Mucosa of stomach (tissue), 1 donor: ENCODE data around the gene GATA2.

ENCODE experiments used
- H3K27me3 ChIP-seq: one replicate; pipeline ENCODE4 v1.7.0; 2013; ENCODE audit warnings: mild to moderate bottlenecking, low read length; ENCODE audit not compliant: control insufficient read depth, insufficient read depth
- H3K36me3 ChIP-seq: one replicate; pipeline ENCODE4 v1.7.0; 2013; ENCODE audit warnings: low read length; ENCODE audit not compliant: control insufficient read depth, insufficient read depth
- H3K4me1 ChIP-seq: one replicate; pipeline ENCODE4 v1.7.0; 2013; ENCODE audit warnings: mild to moderate bottlenecking, low read length; ENCODE audit not compliant: control insufficient read depth, insufficient read depth
- H3K4me3 ChIP-seq: one replicate; pipeline ENCODE4 v1.7.0; 2013; ENCODE audit warnings: low read length
- H3K9ac ChIP-seq: one replicate; pipeline ENCODE4 v1.7.0; 2013; ENCODE audit warnings: mild to moderate bottlenecking, low read length, moderate library complexity
- H3K9me3 ChIP-seq: one replicate; pipeline ENCODE4 v1.7.0; 2013; ENCODE audit warnings: mild to moderate bottlenecking, low read length, moderate library complexity; ENCODE audit not compliant: control insufficient read depth
- donor health status: Pancreatic carcinoma.

Gene GATA2

DNA sequence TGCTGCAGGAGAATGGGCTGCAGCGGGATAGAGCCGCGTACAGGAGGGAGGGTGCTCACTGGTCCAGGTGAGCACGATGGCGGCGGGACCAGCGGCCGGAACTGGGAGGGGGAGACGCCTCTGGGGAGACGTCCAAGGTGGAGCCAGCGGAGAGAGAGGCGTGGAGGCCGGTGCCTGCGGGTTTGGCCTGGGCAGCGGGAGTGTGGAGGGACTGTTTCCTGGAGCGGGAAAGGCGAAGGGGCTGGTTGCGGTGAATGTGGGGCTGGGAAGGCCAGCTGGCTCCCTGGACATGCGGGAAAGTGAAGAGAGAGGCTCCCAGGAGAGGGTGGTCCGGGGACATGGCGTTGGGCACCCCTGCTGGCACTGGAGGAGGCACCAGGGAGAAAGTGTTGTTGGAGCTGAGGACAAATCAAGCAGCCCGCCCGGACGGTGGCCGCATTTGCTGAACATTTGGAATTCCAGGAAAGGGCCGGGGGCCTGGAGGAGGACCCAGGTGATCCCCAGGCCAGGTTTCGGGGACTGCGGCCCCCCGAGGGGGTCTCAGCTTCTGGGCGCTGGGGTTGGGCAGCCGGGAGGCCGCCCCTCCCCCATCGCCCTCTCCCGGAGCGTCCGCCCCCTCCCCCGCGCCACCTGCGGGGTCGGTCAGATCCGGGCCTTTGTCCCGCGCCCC is 60.6 kb downstream of the GATA2 start:
- Histone ChIP-seq H3K9me3 (no peaks in the 10 kb centered on the region), H3K4me3 (no peak overlapping the region), H3K9ac (no peak overlapping the region), H3K4me1 (peaks cover 4% of the 10 kb centered on the region), H3K36me3 (no peaks in the 10 kb centered on the region), H3K27me3 (peaks cover 69% of the 10 kb centered on the region)

DNA sequence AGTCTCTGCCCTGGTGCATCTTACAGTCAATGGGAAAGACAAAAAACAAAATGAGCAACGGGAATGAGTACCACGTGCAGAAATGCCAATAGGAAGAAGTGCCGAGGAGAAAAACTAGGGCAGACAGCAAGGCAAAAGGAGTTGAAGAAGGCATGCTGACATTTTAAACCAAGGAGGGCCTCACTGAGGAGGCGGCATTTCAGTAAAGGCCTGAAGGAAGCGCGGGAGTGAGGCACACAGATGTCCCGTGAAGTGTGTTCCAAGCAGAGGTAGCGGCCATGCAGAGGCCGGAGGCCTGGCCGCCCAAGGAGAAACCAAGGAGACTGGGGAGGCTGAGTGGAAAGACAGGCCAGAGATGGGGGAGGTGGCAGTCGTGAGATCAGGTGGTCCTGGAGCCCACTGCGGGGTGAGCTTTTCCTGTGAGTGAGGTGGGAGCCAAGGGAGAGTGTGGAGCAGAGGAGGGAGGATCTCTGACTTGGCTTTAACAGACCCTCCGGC is 61.1 kb downstream of the GATA2 start:
- Histone ChIP-seq H3K9ac (no peak overlapping the region), H3K9me3 (no peaks in the 10 kb centered on the region), H3K36me3 (no peaks in the 10 kb centered on the region), H3K27me3 (peaks cover 74% of the 10 kb centered on the region), H3K4me1 (peaks cover 4% of the 10 kb centered on the region), H3K4me3 (no peak overlapping the region)

DNA sequence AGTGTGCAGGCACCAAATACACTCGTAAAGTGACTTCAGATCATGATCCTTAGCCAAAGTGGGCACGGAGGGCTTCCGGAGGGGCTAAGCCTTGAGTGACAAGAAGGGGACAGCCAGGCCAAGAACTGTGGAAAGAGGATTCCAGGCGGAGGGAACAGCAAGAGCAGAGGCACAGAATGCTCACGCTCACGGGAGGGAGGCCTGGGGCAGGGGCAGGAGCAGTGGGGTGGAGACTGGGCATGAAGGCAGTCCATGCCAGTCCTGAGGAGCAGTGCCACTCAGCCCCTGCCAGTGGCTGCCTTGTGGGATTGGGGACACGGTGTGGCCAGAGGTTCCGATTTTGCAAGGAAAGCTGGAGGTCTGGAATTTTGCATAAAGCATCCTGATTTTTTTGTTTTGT is 62.3 kb downstream of the GATA2 start:
- Histone ChIP-seq H3K9me3 (no peaks in the 10 kb centered on the region), H3K27me3 (peaks cover 75% of the 10 kb centered on the region), H3K4me3 (no peak overlapping the region), H3K9ac (no peak overlapping the region), H3K36me3 (no peaks in the 10 kb centered on the region), H3K4me1 (peaks cover 8% of the 10 kb centered on the region)

DNA sequence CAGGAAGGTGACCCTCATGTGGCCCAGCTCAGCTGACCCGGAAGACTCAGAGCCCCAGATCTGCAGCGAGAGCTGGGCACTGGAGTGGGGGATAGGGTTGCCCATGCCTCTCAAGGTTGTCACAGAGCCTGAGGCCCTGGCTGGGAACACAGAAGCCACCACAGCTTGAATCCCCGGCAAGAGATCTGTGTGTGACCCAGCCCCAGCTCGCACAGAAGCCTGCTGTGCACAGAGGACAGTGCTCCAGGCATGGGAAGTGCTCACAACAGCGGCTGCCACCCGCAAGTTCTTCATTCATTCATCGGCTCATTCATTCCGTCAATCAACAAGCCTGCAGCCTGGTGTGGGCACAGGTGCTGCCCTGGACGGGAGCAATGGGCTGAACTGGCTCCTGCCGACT is 62.7 kb downstream of the GATA2 start:
- H3K4me1 ChIP-seq, result peaks cover 8% of the 10 kb centered on the region
- H3K4me3 ChIP-seq, result no peak overlapping the region
- no peak overlapping the region for H3K9ac ChIP-seq
- H3K36me3 ChIP-seq, result no peaks in the 10 kb centered on the region
- H3K9me3 ChIP-seq, result no peaks in the 10 kb centered on the region
- H3K27me3 ChIP-seq, result peaks cover 75% of the 10 kb centered on the region

DNA sequence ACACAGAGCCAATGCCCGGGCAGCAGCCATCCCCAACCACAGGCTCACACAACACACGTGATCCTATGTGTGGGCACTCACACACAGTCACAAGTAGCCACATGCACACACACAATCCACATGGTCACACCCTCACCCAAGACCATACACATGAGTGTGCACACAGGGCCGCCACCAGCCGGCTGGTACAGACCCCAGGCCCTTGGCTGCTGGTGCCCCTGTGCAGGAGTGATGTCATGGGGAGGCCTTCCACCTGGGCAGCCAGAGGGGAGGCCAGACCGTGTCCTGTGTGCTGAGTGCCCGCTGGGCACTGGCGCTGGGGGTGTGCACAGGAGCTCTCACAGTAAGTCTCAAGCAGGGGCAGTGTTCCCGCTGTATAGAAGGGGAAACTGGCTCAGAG is 63.2 kb downstream of the GATA2 start:
- no peaks in the 10 kb centered on the region for H3K9me3 ChIP-seq
- no peak overlapping the region for H3K4me3 ChIP-seq
- peaks cover 8% of the 10 kb centered on the region for H3K4me1 ChIP-seq
- no peak overlapping the region for H3K9ac ChIP-seq
- H3K36me3 ChIP-seq, result no peaks in the 10 kb centered on the region
- H3K27me3 ChIP-seq, result peaks cover 73% of the 10 kb centered on the region
